ENCODE results near the gene EPHA1.

GRCh38 chr7:143343596-143343995 lies 65.1 kb downstream of the EPHA1 start:
- no peak for TF ChIP-seq POLR2A (IDR thresholded peaks at IDR 0.05)
- no peak for TF ChIP-seq CTCF (IDR thresholded peaks at IDR 0.05)
- TF ChIP-seq EP300 (IDR thresholded peaks at IDR 0.05) = no peak
- TF ChIP-seq POLR2AphosphoS5 (IDR thresholded peaks at IDR 0.05) = no peak
